ENCODE measurements around the gene CELF4. TPM values are rescaled to one million over a fixed set of nuclear protein-coding genes. Genes with fewer than 3 reads are reported as not detected.

CELF4 gene
- total and polyA plus RNA-seq, 2 experiments from 2014 or later, result 0.24 TPM; not detected in 1

DNA sequence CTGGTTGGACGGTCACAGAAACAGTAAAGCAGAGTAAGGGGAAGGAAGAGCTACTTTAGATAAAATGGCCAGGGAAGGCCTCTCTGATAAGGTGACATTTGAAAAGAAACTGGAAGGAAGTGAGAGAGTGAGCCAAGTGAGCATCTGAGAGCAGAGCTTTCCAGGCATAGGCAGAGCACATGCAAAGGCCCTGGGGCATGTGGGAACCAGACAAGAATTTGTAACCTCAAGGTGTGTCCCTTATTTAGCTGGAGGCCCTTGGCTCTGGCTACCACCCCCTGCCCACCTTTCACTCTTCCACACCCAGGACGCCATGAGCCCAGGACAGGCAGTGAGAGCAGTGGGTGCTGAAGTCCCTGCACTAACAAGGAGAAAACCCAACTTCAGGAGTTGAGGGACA lies 116.0 kb downstream of the CELF4 start:
- Histone ChIP-seq H3K9ac (no peak overlapping the region), H3K4me2 (ENCODE audit: unreplicated experiment) (no peak overlapping the region), H3F3A (ENCODE audit: insufficient read depth) (no peaks in the 10 kb centered on the region), H3K4me3 (no peak overlapping the region), H3K36me3 (ENCODE audit: low read depth) (no peaks in the 10 kb centered on the region), H4K20me1 (ENCODE audit: insufficient read depth) (no peaks in the 10 kb centered on the region), H3K9me2 (ENCODE audit: insufficient read depth) (no peaks in the 10 kb centered on the region), H3K79me2 (ENCODE audit: insufficient read depth) (no peaks in the 10 kb centered on the region), H3K9me3 (ENCODE audit: low read depth) (no peaks in the 10 kb centered on the region), H2AFZ (no peak overlapping the region), H3K27me3 (replicated peaks; ENCODE audit: insufficient read depth) (0 out of 2 replicates have a peak, but pooled peaks cover 8% of the 10 kb centered on the region), H3K27ac (no peak overlapping the region), H3K4me1 (ENCODE audit: insufficient read depth) (no peaks in the 10 kb centered on the region)
- TF ChIP-seq EZH2phosphoT487 (IDR thresholded peaks at IDR 0.05; ENCODE audit: insufficient read depth, low read depth) (no peak), EZH2 (IDR thresholded peaks at IDR 0.05; ENCODE audit: insufficient read depth, poor library complexity, severe bottlenecking) (no peak)
- in situ Hi-C loops (cut with MboI), result no loop called here
- WGBS, 2 experiments (ENCODE audit: low coverage in 1 of 2, low lambda C conversion rate in 2 of 2, missing lambda C conversion rate in 2 of 2), result 63 to 73% methylated on average over 2 of the region's 2 CpGs
- no peak for DNase-seq

DNA sequence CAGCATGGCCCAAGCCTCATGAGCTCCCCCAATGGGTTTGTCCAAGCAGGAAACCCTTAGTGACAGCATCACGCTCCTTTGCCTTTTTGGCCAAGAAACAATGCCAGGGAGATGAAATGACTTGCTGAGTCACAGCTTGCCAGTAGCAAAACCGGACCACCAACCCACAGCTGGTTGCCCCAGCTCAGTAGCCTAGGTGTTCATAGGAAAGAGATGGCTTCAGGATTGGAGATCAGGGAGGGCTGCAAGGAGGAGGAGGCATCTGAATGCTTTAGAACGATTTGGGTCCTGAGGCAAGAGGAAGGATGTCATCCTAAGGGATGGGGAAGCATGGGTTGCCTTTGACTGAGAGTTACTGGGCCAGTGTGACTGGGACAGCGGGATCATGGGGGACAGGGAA lies 116.7 kb downstream of the CELF4 start:
- Histone ChIP-seq H3K4me3 (no peak overlapping the region), H3K4me1 (ENCODE audit: insufficient read depth) (no peaks in the 10 kb centered on the region), H3K79me2 (ENCODE audit: insufficient read depth) (no peaks in the 10 kb centered on the region), H3K9ac (no peak overlapping the region), H4K20me1 (ENCODE audit: insufficient read depth) (no peaks in the 10 kb centered on the region), H3K36me3 (ENCODE audit: low read depth) (no peaks in the 10 kb centered on the region), H3K27ac (no peak overlapping the region), H3K9me2 (ENCODE audit: insufficient read depth) (no peaks in the 10 kb centered on the region), H3K9me3 (ENCODE audit: low read depth) (no peaks in the 10 kb centered on the region), H3K27me3 (replicated peaks; ENCODE audit: insufficient read depth) (peaks cover 8% of the 10 kb centered on the region; the same call in 1 of the 2 replicates), H3F3A (ENCODE audit: insufficient read depth) (no peaks in the 10 kb centered on the region), H2AFZ (no peak overlapping the region), H3K4me2 (ENCODE audit: unreplicated experiment) (no peak overlapping the region)
- 52 to 61% methylated on average over 4 of the region's 4 CpGs for WGBS, 2 experiments (ENCODE audit: low coverage in 1 of 2, low lambda C conversion rate in 2 of 2, missing lambda C conversion rate in 2 of 2)
- in situ Hi-C loops (cut with MboI), result no loop called here
- no peak for TF ChIP-seq EZH2phosphoT487 (IDR thresholded peaks at IDR 0.05; ENCODE audit: insufficient read depth, low read depth)
- TF ChIP-seq EZH2 (IDR thresholded peaks at IDR 0.05; ENCODE audit: insufficient read depth, poor library complexity, severe bottlenecking), result no peak
- no peak for DNase-seq

DNA sequence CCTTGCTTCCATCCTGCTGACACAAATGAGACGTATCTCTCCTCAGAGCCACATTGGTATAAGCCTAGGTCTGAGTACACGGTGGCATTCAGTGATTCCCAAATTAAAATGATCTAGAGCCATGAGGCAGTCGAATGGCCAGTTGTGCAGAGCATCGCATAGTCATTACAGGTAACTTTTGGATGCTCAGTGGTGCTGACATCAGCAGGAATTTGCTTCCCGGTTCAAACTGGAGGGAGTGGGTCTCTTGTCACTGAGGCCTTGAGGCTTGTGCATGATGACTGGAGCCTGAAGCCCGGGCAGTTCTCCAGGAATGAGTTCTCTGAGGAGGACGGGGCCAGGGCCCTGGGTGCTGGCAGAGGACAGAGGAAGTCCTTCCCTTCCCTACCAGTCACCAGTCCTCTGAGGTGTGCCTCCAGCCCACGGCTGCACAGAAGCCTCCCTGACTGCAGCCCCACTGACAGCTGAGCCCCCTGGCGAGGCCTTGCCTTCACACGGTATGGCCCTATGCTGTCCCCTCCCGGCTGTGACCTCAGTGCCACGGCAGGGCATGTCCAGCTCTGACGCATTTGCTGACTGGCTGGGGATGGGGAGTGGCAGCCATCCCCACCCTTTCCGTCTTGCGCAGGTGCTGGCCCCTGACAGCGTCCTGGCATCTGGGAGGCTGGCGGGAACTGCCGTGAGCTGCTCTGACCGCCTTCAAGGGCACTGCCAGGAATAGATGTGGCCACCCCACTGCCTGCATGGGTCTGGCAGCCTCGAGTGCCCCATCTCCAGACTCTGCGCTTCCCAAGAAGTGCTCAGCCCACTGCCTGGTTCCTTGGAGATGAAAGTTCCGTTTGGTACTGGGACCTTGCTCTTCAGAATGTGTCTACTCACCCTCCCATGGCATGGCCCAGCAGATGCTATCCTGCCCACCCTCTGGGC lies 117.4 kb downstream of the CELF4 start:
- WGBS, 2 experiments (ENCODE audit: low coverage in 1 of 2, low lambda C conversion rate in 2 of 2, missing lambda C conversion rate in 2 of 2), result 66 to 72% methylated on average over 21 to 22 of the region's 22 CpGs
- no peak for TF ChIP-seq EZH2 (IDR thresholded peaks at IDR 0.05; ENCODE audit: insufficient read depth, poor library complexity, severe bottlenecking)
- TF ChIP-seq EZH2phosphoT487 (IDR thresholded peaks at IDR 0.05; ENCODE audit: insufficient read depth, low read depth), result no peak
- in situ Hi-C loops (cut with MboI), result no loop called here
- Histone ChIP-seq H3K9me2 (ENCODE audit: insufficient read depth) (no peaks in the 10 kb centered on the region), H3K27me3 (replicated peaks; ENCODE audit: insufficient read depth) (peaks cover 8% of the 10 kb centered on the region; the same call in 1 of the 2 replicates), H3K27ac (no peak overlapping the region), H3K4me3 (no peak overlapping the region), H3K9me3 (ENCODE audit: low read depth) (no peaks in the 10 kb centered on the region), H3K79me2 (ENCODE audit: insufficient read depth) (no peaks in the 10 kb centered on the region), H3K36me3 (ENCODE audit: low read depth) (no peaks in the 10 kb centered on the region), H4K20me1 (ENCODE audit: insufficient read depth) (no peaks in the 10 kb centered on the region), H3K4me2 (ENCODE audit: unreplicated experiment) (no peak overlapping the region), H3K4me1 (ENCODE audit: insufficient read depth) (no peaks in the 10 kb centered on the region), H3F3A (ENCODE audit: insufficient read depth) (no peaks in the 10 kb centered on the region), H2AFZ (no peak overlapping the region), H3K9ac (no peak overlapping the region)
- DNase-seq, result no peak

DNA sequence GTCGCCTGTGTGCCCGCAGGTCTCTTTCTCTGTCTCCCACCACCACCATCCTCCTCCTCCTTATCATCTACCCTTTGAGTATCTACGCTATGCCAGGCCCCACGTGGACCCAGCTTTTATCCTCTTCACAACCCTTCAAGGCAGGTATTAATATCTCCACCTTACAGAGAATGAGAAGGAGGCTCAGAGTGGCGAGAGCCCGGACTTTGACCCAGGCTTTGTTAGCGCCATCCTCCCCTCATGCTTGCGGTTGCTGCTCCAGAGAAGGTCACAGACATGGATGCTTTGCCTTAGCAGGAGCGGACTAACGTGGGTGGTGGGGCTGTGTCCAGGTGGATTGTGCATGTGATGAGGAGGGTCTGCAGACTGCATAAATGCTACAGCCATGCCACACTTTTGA lies 119.8 kb downstream of the CELF4 start:
- Histone ChIP-seq H3K9me2 (ENCODE audit: insufficient read depth) (no peaks in the 10 kb centered on the region), H3F3A (ENCODE audit: insufficient read depth) (no peaks in the 10 kb centered on the region), H3K9me3 (ENCODE audit: low read depth) (no peaks in the 10 kb centered on the region), H3K79me2 (ENCODE audit: insufficient read depth) (no peaks in the 10 kb centered on the region), H2AFZ (no peak overlapping the region), H3K27ac (no peak overlapping the region), H3K4me3 (no peak overlapping the region), H3K27me3 (replicated peaks; ENCODE audit: insufficient read depth) (peaks cover 10% of the 10 kb centered on the region; the same call in 1 of the 2 replicates), H3K9ac (no peak overlapping the region), H3K4me2 (ENCODE audit: unreplicated experiment) (no peak overlapping the region), H3K4me1 (ENCODE audit: insufficient read depth) (no peaks in the 10 kb centered on the region), H4K20me1 (ENCODE audit: insufficient read depth) (no peaks in the 10 kb centered on the region), H3K36me3 (ENCODE audit: low read depth) (no peaks in the 10 kb centered on the region)
- TF ChIP-seq EZH2 (IDR thresholded peaks at IDR 0.05; ENCODE audit: insufficient read depth, poor library complexity, severe bottlenecking) (no peak), EZH2phosphoT487 (IDR thresholded peaks at IDR 0.05; ENCODE audit: insufficient read depth, low read depth) (no peak)
- DNase-seq, result no peak
- 78 to 81% methylated on average over 10 of the region's 10 CpGs for WGBS, 2 experiments (ENCODE audit: low coverage in 1 of 2, low lambda C conversion rate in 2 of 2, missing lambda C conversion rate in 2 of 2)
- in situ Hi-C loops (cut with MboI), result no loop called here

Data from GM23248 (cell line).